GM12872 (cell line): ENCODE data around the gene YPEL2.

Experiments used
- CTCF ChIP-seq: IDR thresholded peaks from 3 replicates; pipeline ENCODE4 v1.5.1; 2011; ENCODE audit warnings: low read depth, mild to moderate bottlenecking, low read length, moderate library complexity; ENCODE audit not compliant: insufficient read depth

The YPEL2 gene

GRCh38 chr17:59331129-59331928 is at the start of gene YPEL2:
TSS of gene YPEL2 (plus strand) at chr17:59331655. CDS start at chr17:59353410, 21,755 bp downstream.
- TF ChIP-seq CTCF: no peak

- no peak for TF ChIP-seq CTCF
Observed at GRCh38 chr17:59284317-59284716, 47.1 kb upstream of the YPEL2 start.

GRCh38 chr17:59287452-59287851 is 44.0 kb upstream of the YPEL2 start:
- TF ChIP-seq CTCF: no peak

GRCh38 chr17:59287891-59288290 is 43.6 kb upstream of the YPEL2 start:
- TF ChIP-seq CTCF: no peak

- no peak for TF ChIP-seq CTCF
Observed at GRCh38 chr17:59289981-59290301, 41.5 kb upstream of the YPEL2 start.

- TF ChIP-seq CTCF: no peak
Observed at GRCh38 chr17:59292174-59292523, 39.3 kb upstream of the YPEL2 start.

- TF ChIP-seq CTCF: no peak
Observed at GRCh38 chr17:59296190-59296589, 35.3 kb upstream of the YPEL2 start.
